AG20443 (cell line): ENCODE data around the gene AP5B1.

ENCODE experiments used
- DNase-seq: peaks from one replicate; pipeline ENCODE4 v3.0.0; 2012; ENCODE audit warnings: low spot score, mixed read lengths

Gene AP5B1, protein sequence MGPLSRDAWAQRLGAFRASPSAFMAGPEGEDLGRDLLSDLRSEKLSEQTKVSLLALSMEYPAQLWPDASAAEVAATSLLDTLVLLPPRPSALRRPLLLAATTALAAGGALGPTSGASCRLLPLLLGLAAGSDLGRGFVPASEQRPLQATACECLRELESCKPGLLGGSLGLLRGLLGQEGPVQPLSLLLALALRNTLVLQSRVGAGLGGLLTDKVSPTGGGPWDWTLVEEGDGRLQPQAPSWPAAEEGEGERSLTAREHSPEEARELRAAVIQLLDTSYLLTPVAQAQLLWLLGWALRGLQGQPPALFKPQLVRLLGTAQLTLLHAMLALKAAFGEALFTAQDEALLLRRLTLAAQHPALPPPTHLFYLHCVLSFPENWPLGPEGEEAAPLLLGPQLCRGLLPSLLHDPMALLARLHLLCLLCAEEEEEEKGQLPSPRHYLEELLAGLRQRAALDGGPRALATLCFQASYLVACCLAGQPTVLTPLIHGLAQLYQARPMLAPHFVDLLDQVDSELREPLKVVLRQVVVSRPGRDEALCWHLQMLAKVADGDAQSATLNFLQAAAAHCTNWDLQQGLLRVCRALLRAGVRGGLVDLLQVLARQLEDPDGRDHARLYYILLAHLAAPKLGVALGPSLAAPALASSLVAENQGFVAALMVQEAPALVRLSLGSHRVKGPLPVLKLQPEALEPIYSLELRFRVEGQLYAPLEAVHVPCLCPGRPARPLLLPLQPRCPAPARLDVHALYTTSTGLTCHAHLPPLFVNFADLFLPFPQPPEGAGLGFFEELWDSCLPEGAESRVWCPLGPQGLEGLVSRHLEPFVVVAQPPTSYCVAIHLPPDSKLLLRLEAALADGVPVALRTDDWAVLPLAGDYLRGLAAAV

DNA sequence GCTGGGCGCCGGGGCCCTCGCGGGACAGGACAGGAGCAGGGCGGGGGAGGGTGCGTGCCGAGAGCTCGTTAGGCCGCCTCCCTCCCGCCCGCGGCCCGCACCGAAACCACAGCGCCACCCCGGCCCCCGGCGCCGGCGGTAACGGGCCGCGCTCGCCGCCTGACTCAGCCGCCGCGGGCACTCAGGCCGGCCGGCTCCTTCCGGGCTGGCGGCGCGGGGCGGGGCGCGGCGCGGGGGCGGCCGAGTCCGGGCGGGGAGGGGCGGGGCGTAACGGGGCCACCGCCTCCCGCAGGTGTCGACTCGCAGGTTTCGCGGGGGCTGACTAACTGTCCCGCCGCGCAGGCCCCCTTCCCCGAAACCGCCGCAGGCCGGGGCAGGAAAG is at the start of gene AP5B1:
AP5B1 (minus strand) TSS at position 207 of the 382 bp plus-strand sequence. CDS start 385 bp downstream, outside the sequence.
- peak; percentile 91 for DNase-seq

DNA sequence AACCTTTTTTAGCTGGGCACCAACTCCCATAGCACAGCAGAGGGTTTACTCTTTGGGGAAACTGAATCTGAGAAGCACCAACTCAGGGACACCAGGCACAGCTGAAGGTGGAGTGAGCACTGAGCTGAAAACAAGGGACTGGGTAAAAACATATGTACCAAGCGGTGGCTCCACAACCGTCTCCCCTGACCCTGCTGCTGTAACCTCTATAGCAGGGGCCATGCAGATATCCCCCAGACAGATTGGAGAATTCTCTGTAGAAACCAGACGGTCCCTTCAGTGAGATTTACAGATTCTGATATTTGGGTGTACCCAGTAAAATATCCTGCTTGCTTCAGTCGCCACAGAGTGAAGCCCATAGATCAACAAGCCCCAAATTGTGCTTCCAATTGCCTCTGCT is 48.7 kb upstream of the AP5B1 start:
- no peak for DNase-seq

DNA sequence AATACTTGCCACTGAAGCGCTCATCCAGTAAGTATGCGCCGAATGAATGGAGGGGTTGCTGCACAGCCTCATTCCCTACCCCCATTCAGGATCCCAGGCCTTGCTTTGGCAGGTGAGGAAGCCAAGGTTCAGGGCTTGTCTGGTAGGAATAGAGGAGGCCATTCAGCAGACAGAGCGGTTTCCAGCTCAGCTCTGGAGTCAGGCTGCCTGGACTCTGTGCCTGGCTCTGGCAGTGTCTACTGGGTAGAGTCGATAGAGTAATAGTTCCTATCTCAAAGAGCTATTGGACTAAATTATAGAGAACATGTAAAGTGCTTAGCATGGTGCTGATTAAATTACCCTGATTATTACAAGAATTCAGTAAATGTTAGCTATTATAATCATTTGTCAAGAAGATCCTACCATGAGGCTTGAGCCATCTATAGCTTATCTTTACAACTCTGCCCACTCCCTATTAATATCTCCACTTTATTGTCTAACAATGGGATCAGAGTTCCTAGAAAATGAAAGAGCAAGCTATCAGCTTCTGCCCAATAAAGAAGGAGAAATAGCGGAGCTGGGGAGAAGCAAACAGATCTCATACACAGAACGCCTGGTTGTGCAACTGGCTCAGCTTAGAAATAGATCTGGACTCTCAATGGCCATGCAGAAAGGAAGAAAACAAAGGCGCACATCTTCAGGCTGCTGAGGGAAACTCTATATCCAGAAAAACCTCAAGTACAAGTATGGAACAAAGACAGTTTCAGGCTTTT is 46.4 kb upstream of the AP5B1 start:
- DNase-seq: no peak

DNA sequence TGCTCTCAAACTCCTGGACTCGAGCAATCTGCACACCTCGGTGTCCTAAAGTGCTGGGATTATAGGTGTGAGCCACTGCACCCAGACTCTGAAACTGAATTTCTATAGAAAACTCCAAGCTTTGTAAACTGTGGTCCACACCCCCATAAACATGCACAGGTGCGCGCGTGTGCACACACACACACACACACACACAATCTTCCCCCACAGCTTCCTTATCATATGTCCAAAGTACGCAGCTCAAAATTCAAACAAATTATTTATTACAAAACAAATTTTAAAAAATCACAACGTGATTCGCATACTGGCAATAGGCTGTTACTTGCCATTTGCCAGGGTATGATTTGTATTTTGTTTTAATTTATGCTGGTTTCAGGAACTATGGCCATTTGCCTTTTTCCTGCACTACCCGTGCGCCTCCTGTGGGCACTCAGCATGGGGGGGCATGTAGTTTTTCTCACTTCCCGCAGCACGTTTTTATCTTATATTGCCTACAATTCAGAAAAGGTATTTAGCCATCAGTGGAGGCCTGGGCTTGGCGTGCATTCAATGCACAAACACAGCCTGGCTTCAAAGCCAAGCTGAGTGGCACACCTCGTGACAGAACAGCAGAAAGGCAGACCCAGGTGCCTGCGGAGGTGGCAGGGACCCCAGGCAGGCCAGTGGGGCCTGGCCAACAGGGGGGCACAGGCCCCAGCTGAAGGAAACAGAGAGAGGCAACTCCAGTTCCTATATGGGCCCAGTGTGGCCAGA is 42.2 kb upstream of the AP5B1 start:
- no peak for DNase-seq

DNA sequence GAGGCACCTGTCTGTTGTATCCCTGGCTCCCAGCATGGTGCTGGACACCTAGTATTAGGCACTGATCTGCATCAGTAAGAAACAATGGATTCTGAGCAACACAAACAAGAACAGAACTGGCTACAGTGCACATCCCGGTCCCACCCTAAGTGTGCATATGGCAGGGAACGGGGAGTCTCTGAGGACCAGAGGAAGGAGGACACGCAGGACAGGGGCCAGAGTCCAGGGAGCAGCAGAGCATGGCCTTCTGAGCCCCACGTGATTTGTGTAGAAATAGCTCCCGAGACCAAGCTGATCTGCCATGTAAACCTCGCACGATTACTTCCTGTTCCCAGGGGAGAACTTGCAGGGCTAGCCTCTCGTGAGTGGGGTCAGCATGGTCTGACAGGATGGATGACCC is 40.3 kb upstream of the AP5B1 start:
- DNase-seq: no peak

DNA sequence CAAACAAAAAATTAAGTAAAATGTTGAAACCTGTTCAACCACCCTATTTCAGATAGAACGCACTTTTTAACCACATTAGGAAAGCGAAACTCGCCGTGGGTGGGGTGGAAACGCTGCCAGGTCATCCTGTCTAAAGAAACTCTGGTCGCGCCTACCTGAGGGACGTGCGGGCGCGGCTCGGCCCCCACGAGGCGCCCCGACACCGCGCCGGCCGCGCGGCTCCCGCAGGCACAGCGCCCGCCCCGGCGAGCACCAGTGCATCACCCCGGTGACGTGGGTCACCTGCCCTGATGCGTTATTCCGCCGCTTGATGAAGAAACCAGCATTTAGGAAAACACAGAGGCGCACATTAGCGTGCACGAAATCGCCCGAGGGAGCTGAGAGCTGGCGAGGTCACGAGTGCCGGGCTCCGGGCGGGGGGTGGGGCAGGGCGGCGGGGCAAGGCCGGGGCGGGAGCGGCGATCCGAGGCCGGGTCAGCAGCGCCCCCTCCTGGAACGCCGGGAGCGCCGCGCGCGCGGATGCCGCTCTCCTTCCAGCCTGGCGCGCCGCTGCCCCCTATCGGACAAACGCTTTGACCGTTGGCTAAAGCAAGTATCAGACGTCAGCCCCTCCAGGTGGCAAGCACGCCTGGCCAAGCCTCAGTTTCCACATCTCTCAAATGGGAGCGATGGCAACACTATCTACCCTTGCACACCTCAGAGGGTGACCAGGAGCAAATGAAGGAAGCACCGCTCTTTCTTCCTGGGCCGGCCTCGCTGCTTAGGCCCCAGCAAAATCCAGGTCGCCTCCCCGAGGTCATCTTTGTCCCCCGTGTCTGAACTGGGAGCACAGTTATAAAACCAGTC is 37.3 kb upstream of the AP5B1 start:
- DNase-seq: peak; percentile 98

DNA sequence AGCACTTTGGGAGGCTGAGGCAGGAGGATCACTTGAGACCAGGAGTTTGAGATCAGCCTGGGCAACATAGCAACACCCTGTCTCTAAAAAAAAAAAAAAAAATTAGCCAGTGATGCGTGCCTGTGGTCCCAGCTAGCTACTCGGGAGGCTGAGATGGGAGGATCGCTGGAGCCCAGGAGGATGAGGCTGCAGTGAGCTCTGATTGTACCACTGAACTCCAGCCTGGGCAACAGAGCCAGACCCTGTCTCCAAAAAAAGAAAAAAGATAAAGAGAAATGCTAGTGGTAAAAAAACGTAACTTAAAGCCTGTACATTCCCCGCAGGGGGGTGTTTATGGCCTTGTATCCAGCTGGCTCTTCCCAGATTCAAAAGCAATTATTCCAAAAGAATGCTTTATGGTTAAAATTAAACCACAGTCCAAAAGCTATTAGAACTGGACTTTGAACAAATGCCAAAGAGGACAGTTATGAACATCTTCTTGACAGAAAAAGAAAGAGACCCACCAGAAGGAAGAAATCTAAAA is 36.6 kb upstream of the AP5B1 start:
- DNase-seq: no peak

DNA sequence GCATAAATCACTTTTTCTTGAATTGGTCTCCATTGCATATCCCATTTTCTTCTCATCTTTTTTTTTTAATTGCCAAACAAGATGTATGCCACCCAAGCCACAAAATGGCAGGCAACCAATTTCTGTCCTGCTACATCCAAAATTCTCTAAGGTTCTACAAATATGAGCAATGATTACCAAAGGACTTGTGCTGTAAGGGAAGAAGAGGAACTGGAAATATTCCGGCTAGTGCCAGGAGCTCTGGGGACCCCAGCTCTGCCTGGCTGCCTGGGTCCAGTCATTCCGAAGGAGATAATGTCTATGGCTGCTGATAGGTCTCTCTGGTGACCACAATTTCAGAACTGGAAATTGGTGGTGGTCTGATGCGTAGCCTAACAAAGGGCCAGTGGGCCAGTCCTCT is 35.9 kb upstream of the AP5B1 start:
- no peak for DNase-seq

DNA sequence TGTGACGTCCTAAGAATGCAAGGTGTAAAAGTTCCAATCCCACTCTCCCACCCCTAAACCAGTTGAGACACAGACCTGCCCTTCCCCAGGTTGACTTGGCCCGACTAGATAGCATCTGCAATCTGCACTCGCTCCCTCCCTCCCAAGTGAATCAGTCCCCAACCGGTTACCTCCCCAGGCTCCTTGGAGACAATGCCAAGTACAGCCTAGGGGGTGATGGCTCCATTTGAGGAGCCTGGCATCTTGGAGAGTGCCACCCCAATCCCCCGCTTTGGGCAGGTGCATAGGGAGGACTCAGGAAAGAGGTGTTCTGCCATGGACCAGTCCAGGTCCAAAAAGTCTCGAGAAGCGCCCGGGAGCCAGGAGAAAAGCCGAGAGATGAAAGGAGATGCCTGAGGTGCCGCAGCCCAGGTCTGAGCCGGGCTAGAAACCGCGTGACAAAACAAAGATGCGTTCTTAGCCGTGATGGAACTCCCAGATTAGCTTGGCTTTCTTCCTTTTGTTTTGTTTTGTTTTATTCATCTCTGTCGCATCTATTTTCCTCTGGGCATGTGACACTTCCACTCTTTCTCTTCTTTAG is 34.3 kb upstream of the AP5B1 start:
- no peak for DNase-seq

DNA sequence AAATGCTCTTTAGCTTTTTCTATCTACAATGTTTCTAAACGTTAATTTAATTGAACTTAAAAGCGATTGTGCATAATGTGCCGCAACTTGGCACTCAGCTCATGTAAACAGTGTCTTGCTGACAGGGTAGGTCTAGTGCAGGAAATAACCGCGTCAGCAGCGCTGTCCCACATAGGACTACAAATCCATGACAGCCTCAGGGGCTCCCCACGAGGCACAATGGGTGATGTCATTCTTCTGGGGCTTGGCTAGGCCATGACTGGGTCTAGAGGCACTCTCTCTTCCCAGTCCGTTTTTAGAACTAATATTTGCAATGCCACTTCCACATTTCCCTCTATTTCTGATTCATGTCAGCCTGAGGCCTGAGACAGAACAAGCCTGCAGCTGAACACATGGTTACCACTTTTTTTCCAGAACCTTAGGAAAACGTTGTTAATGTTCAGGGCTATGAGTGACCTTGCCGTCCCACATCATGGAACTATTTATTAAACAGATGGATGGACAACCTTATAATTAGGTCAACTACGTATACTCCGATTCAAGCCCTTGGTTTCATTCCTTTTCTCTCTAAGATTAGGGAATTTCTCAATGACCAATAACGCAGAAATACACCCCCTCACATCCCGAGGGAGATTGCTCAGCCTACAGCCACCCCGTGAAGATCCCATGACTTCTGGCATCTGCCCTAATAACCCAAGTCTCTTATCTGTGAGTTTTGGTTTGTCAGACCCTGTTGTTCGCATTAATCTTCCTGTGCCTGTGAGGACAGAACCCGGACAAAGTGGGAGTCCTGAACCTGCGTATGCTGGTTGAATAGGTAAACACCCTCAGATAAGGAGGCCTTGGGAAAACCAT is 33.6 kb upstream of the AP5B1 start:
- no peak for DNase-seq

DNA sequence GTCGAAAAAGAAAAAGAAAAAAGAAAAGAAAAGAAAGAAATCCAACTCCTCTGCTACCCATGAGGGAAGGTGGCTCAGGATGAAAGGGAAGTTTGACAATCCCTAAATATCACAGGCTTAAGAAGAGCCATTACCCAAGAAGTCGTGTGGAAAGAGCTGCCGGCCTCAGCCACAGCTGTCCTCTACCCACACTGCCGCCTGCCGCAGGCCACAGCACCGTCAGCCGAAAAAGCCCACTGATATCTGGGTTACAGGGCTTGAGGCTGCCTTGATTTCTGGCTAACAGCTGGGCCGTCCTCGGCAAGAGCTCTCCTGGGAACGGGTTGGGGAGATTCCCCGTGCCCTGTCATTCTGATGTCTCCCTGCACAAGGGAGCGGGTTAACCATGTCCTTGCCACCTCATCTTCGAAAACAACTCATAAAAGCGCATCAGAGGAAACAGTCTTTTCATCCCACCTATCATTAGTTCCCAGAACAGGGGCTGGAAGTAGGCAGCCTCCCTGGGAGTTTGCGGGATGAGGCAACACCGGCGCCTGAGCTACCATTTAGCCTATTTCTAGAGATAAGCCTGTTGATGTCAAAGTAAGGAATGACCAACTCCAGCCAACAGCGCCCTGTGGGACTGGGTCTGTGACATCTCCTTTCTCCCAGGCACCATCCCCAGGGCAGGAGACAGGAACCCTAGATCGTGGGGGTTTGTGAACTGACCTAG is 31.1 kb upstream of the AP5B1 start:
- no peak for DNase-seq

DNA sequence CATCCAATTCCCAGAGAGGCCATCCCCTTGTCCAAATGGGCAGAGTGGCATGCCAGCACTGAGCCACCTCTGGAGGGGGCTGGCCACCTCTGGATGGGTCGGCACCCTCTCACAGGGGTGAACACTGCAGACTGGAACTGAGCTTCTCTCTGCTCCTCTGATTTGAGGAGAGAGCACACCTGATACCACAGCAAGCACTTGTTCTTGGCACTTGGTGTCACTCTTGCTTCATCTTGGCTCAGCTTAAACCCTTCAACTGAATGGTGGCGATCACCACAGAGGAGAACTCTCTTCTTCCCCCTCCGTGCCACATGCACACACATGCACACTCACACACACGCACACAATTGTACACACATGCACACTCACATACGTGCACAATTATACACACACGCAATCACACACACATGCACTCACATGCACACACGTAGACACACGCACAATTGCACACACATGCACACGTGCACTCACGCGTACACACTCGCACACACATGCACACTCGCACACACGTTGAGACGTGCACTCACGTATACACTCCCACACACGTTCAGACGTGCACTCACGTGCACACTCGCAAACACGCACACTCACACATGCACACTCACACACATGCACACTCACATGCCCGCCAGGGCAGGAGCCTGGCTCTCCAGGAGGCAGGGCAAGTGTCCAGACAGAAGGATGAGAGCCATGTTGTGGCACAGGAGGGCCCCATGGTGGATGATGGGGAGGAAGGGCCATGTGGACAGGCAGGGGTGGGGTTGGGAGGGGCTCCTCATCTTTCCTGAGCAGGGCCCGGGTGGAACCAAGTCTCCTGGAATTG is 29.5 kb upstream of the AP5B1 start:
- no peak for DNase-seq

DNA sequence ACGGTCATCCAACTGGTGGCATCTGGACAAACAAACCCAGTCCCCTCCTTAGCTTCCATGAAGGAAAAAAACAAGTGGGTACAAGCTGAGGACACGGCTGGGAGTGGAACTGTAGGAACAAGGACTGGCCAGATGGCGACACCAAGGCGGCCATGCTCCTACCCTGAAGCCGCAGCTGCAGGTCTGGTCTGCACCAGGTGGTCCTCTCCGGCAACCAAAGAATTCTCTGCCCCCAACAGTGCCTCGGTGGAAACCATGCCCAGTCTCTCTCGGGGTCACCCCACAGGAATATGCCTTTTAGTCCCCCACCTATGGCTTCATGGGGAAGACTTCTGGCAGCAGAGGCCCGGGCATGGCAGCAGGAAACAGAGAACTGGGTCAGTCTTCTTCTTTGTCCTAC is 28.7 kb upstream of the AP5B1 start:
- no peak for DNase-seq

DNA sequence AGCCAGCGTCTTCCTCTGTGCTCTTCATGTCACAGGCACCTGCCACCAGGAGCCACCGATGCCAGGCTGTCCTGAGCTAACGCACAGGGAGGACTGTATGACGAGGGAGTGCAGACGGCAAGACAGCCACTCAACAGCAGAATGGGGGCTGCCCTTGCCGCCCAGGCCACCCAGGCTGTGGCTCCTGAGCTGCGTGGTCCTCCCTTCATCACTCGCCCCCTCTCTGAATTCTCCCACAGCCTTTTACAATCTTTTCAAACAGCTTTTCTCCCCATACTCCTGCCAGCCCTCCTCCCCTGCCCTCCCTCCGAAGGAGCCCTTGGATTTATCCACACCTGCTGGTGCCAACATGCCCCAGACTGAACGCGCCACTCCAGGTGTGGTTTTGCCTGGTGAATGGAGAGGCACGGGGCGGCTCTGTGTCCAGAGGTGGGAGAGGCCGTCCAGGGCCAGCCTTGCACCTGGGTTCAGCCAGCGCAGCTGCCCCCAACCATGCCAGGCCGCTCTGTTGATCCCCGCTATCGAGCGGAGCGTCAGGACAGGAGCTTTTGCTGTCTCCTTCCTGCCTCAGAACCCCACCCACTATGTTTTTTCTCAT is 28.1 kb upstream of the AP5B1 start:
- no peak for DNase-seq

DNA sequence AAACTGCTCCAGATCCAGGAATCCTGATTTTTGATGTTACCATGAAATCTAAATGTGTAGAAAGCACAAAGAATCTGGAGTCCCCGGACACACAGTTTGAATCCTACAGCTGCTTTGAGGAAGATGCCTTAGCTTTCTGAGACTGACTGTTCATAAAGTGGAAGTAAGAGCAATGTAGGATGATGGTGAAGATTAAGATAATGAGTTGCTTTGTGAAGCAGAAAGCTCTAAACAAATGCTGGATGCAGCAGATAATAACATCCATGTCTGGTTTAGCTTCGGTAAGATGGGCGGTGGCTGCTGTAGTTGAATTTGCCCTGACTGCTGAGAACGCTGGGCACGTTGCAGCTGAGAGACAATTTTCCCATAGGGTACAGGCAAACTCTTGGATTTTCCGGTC is 26.2 kb upstream of the AP5B1 start:
- no peak for DNase-seq

DNA sequence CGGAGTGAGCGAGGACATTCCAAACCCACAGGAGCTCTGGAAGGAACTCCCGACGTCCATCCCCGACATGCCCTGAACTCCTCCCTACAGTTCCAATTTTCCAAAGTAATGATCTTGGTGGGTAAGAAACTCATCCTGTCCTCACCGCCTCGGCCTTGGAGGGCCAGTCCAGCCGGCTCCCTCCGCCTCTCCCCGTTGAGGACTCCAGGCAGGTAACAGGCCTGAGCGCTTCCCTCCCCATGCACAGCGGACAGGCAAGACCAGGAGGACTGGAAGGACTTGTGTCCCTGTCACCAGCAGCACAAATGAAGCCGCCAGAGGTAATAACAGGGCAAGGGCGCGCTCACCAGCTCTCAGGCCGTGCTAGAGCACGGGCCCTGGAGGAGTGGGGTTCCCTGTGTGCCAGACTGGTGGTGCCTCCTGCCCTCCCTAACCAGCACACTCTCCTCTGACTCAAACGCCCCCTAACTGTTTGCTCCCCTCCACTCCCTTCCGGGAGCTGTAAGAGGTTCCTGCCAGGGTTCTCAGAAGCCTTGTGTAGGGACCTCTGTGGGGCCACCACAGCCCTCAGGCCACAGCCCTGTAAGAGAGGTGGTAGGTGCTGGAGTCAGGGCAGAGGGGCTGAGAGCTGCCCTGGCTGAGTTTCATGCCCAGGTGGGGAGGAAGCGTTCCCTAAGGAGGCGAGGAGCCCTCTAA is 23.2 kb upstream of the AP5B1 start:
- no peak for DNase-seq

DNA sequence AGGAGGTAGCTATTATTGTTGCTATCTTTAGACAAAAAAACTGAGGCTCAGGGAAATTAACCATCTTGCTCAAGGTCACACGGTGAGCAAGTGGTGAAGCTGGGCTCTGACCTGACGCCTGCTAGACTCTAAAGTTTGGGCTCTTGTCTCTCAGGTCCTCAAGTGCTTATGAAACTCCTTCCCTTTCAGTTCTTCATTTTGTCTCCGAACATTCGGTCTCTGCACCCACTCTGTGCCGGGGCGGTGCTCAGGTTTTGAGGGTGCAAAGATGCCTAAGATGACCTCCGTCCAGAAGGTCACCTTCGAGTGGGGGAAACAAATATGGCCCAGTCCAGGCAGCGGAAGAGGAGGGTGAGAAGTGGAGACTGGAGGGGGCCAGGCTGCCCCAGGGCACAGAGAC is 22.1 kb upstream of the AP5B1 start:
- DNase-seq: no peak
